GM19395 (cell line): ENCODE data around the gene CDC14A.

ENCODE experiments used
- ATAC-seq: cut with Tn5 transposase; IDR thresholded peaks from one replicate; pipeline ENCODE4 v1.9.1; 2021; ENCODE audit warnings: mild to moderate bottlenecking, moderate library complexity; ENCODE audit not compliant: unreplicated experiment

The CDC14A gene

GRCh38 chr1:100478816-100479215 lies 126.5 kb downstream of the CDC14A start:
- no peak for ATAC-seq

- ATAC-seq: no peak
Observed at GRCh38 chr1:100479620-100480338, 127.5 kb downstream of the CDC14A start.

GRCh38 chr1:100481303-100481702 lies 129.0 kb downstream of the CDC14A start:
- ATAC-seq: no peak

GRCh38 chr1:100482167-100482566 lies 129.9 kb downstream of the CDC14A start:
- ATAC-seq: no peak

- ATAC-seq: no peak
Observed at GRCh38 chr1:100482748-100483147, 130.4 kb downstream of the CDC14A start.

- no peak for ATAC-seq
Observed at GRCh38 chr1:100483230-100483629, 130.9 kb downstream of the CDC14A start.

- no peak for ATAC-seq
Observed at GRCh38 chr1:100485855-100486258, 133.6 kb downstream of the CDC14A start.

GRCh38 chr1:100494393-100495084 lies 142.2 kb downstream of the CDC14A start:
- no peak for ATAC-seq

- no peak for ATAC-seq
Observed at GRCh38 chr1:100496896-100497295, 144.6 kb downstream of the CDC14A start.

- no peak for ATAC-seq
Observed at GRCh38 chr1:100497796-100498195, 145.5 kb downstream of the CDC14A start.

- no peak for ATAC-seq
Observed at GRCh38 chr1:100499194-100499811, 147.0 kb downstream of the CDC14A start.

- no peak for ATAC-seq
Observed at GRCh38 chr1:100502052-100502792, 149.9 kb downstream of the CDC14A start.

GRCh38 chr1:100506217-100506616 lies 153.9 kb downstream of the CDC14A start:
- no peak for ATAC-seq

GRCh38 chr1:100510451-100510850 lies 158.1 kb downstream of the CDC14A start:
- ATAC-seq: no peak

GRCh38 chr1:100511058-100511457 lies 158.8 kb downstream of the CDC14A start:
- ATAC-seq: no peak

GRCh38 chr1:100511773-100512172 lies 159.5 kb downstream of the CDC14A start:
- no peak for ATAC-seq

GRCh38 chr1:100512803-100513352 lies 160.6 kb downstream of the CDC14A start:
- peak; percentile 82 for ATAC-seq

- ATAC-seq: no peak
Observed at GRCh38 chr1:100516857-100517256, 164.6 kb downstream of the CDC14A start.

GRCh38 chr1:100517515-100517914 lies 165.2 kb downstream of the CDC14A start:
- ATAC-seq: no peak

- ATAC-seq: no peak
Observed at GRCh38 chr1:100518023-100518422, 165.7 kb downstream of the CDC14A start.

- peak; percentile 98 for ATAC-seq
Observed at GRCh38 chr1:100523038-100523652, 170.8 kb downstream of the CDC14A start.
